GM23248 (cell line): ENCODE data around the gene PTPRD. TPM values are rescaled to one million over a fixed set of nuclear protein-coding genes. Genes with fewer than 3 reads are reported as not detected.

Experiments used
- DNase-seq: peaks from one replicate; pipeline ENCODE4 v3.0.0-alpha.2; 2015
- H2AFZ ChIP-seq: fragments of 200-600 bp; sonication (generic); 2 replicates; pipeline ENCODE4 v1.6.1; 2016; ENCODE audit warnings: antibody characterized with exemption
- H3F3A ChIP-seq: fragments of 200-600 bp; sonication (generic); 2 replicates; pipeline ENCODE4 v1.6.1; 2016; ENCODE audit warnings: mild to moderate bottlenecking, antibody characterized with exemption, mixed run types; ENCODE audit not compliant: insufficient read depth
- H3K27ac ChIP-seq: fragments of 200-600 bp; sonication (generic); 2 replicates; pipeline ENCODE4 v1.5.1; 2016; ENCODE audit warnings: mild to moderate bottlenecking
- H3K27me3 ChIP-seq: fragments of 200-600 bp; sonication (generic); replicated peaks from 2 replicates; pipeline ENCODE4 v1.6.1; 2016; ENCODE audit warnings: mild to moderate bottlenecking; ENCODE audit not compliant: insufficient read depth
- H3K36me3 ChIP-seq: fragments of 200-600 bp; sonication (generic); 2 replicates; pipeline ENCODE4 v1.6.1; 2016; ENCODE audit warnings: low read depth, mild to moderate bottlenecking
- H3K4me1 ChIP-seq: fragments of 200-600 bp; sonication (generic); 2 replicates; pipeline ENCODE4 v1.6.1; 2016; ENCODE audit warnings: mild to moderate bottlenecking; ENCODE audit not compliant: insufficient read depth
- H3K4me2 ChIP-seq: fragments of 200-600 bp; sonication (generic); one replicate; pipeline ENCODE4 v1.6.1; 2016; ENCODE audit warnings: mild to moderate bottlenecking; ENCODE audit not compliant: unreplicated experiment
- H3K4me3 ChIP-seq: fragments of 200-600 bp; sonication (generic); 2 replicates; pipeline ENCODE4 v1.5.1; 2016; ENCODE audit warnings: mild to moderate bottlenecking
- H3K79me2 ChIP-seq: fragments of 200-600 bp; sonication (generic); 2 replicates; pipeline ENCODE4 v1.6.1; 2016; ENCODE audit warnings: mild to moderate bottlenecking; ENCODE audit not compliant: insufficient read depth
- H3K9ac ChIP-seq: fragments of 200-600 bp; sonication (generic); 2 replicates; pipeline ENCODE4 v1.6.1; 2016; ENCODE audit warnings: mild to moderate bottlenecking
- H3K9me2 ChIP-seq: fragments of 200-600 bp; sonication (generic); 2 replicates; pipeline ENCODE4 v1.6.1; 2016; ENCODE audit warnings: mixed run types, mild to moderate bottlenecking, moderate library complexity; ENCODE audit not compliant: insufficient read depth
- H3K9me3 ChIP-seq: fragments of 200-600 bp; sonication (generic); one replicate; pipeline ENCODE4 v1.6.1; 2017; ENCODE audit warnings: low read depth
- H4K20me1 ChIP-seq: fragments of 200-600 bp; sonication (generic); 2 replicates; pipeline ENCODE4 v1.6.0; 2016; ENCODE audit not compliant: insufficient read depth
- EZH2 ChIP-seq: fragments of 200-600 bp; sonication (generic); IDR thresholded peaks from 2 replicates; pipeline ENCODE4 v1.6.1; 2018; ENCODE audit warnings: antibody characterized with exemption, mild to moderate bottlenecking; ENCODE audit not compliant: insufficient read depth, poor library complexity, severe bottlenecking
- EZH2phosphoT487 ChIP-seq: fragments of 200-600 bp; sonication (generic); IDR thresholded peaks from 2 replicates; pipeline ENCODE4 v1.6.1; 2018; ENCODE audit warnings: antibody characterized with exemption, moderate library complexity, mild to moderate bottlenecking, low read depth; ENCODE audit not compliant: insufficient read depth
- WGBS, 2 experiments: methylation state at CpG; one replicate each; pipeline ENCODE4 v1.1.6; 2015 to 2017; ENCODE audit warnings: low lambda C conversion rate in 2 of 2, low coverage in 1 of 2; ENCODE audit errors: missing lambda C conversion rate in 2 of 2; 5-methylcytosine and 5-hydroxymethylcytosine counted together
- in situ Hi-C: fragments of 300-500 bp; cut with MboI; formaldehyde crosslinking; loops from 2 replicates; pipeline ENCODE4 v1.15.0; 2020
- polyA plus RNA-seq: library from polyadenylated mRNA; unstranded; fragments of >200 nt; fragmentation: Nextera tagmentation; extraction: Ambion mirVana; gene quantifications from 2 replicates; pipeline ENCODE4 v1.2.1, GENCODE V29; 2016
- total RNA-seq: library from RNA; depleted of rRNA; stranded (reverse); fragments of >200 nt; shearing (Covaris generic); gene quantifications from 2 replicates; pipeline ENCODE4 v1.2.3, GENCODE V29; 2014

PTPRD gene
- total and polyA plus RNA-seq, 2 experiments from 2014 or later: 0.05 TPM; not detected in 1

GRCh38 chr9:9961934-9962333 is 650.9 kb downstream of the PTPRD start:
- H4K20me1 ChIP-seq: no peaks in the 10 kb centered on the region
- no peak overlapping the region for H2AFZ ChIP-seq
- DNase-seq: no peak
- H3K9me2 ChIP-seq: no peaks in the 10 kb centered on the region
- no peak overlapping the region for H3K9ac ChIP-seq
- no peaks in the 10 kb centered on the region for H3F3A ChIP-seq
- H3K4me1 ChIP-seq: no peaks in the 10 kb centered on the region
- no peaks in the 10 kb centered on the region for H3K27me3 ChIP-seq
- WGBS, 2 experiments: 11 to 37% methylated on average over 1 of the region's 1 CpG
- in situ Hi-C loops: no loop called here
- no peaks in the 10 kb centered on the region for H3K9me3 ChIP-seq
- H3K4me3 ChIP-seq: no peak overlapping the region
- H3K4me2 ChIP-seq: no peak overlapping the region
- H3K79me2 ChIP-seq: no peaks in the 10 kb centered on the region
- no peaks in the 10 kb centered on the region for H3K36me3 ChIP-seq
- no peak for TF ChIP-seq EZH2phosphoT487
- TF ChIP-seq EZH2: no peak
- H3K27ac ChIP-seq: no peak overlapping the region

DNA sequence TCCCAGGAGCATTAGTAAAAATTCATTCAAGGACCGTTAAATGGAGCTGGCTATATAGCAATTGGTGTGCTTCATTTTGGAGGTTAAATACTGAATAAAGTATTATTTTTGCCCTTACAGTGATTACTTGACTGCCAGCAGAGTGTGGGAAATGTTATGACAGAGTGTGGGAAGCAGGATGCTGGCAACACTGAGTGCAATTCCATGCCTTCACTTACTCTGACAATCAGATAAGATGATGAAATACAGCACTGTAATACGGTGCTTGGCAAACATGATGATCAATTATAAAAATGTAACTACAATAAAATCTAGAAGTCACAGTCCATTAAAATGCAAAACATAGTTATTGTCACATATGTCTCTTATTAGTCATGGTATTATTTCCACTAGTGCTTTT is 651.3 kb downstream of the PTPRD start:
- Histone ChIP-seq H3K9ac (no peak overlapping the region), H3K9me2 (no peaks in the 10 kb centered on the region), H3K27me3 (no peaks in the 10 kb centered on the region), H3F3A (no peaks in the 10 kb centered on the region), H3K4me2 (no peak overlapping the region), H3K79me2 (no peaks in the 10 kb centered on the region), H2AFZ (no peak overlapping the region), H4K20me1 (no peaks in the 10 kb centered on the region), H3K9me3 (no peaks in the 10 kb centered on the region), H3K27ac (no peak overlapping the region), H3K36me3 (no peaks in the 10 kb centered on the region), H3K4me1 (no peaks in the 10 kb centered on the region), H3K4me3 (no peak overlapping the region)
- no peak for DNase-seq
- no peak for TF ChIP-seq EZH2
- TF ChIP-seq EZH2phosphoT487: no peak
- WGBS, 2 experiments: 2 to 4% methylated on average over 2 of the region's 2 CpGs
- in situ Hi-C loops: no loop called here

DNA sequence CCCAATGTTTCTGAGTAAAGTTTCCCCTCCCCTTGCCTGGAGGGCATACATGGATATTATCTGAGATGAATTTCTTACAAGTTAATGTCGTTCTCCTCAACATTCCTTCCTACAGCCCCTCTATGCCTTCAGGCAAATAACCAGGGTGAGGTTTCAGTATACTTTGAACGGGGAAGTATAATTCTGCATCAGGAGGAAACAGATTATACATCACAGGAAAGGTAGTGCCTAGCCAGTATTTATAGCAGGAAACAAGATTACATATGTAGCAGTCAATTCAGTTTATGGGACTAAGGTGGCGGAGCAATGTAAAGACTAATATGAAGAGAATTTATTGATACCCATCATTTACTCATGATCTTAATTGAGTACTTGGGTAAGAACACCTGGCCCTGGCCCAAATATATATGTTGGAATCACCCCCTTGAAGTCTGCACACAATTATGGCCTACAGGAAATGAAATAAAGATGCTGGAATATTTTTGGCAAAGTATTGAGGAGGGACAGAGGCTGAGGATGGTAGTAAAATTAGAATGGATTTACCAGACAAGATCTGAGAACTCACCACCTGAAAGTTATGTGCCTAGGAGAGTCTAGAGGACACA is 661.1 kb downstream of the PTPRD start:
- no peaks in the 10 kb centered on the region for H3K79me2 ChIP-seq
- in situ Hi-C loops: no loop called here
- H3K27me3 ChIP-seq: no peaks in the 10 kb centered on the region
- H3F3A ChIP-seq: no peaks in the 10 kb centered on the region
- no peak overlapping the region for H3K4me3 ChIP-seq
- H3K9me2 ChIP-seq: no peaks in the 10 kb centered on the region
- WGBS, 2 experiments: 16 to 18% methylated on average over 3 of the region's 3 CpGs
- H3K9ac ChIP-seq: no peak overlapping the region
- no peak for DNase-seq
- no peaks in the 10 kb centered on the region for H3K4me1 ChIP-seq
- H3K27ac ChIP-seq: no peak overlapping the region
- no peaks in the 10 kb centered on the region for H3K9me3 ChIP-seq
- H4K20me1 ChIP-seq: no peaks in the 10 kb centered on the region
- no peak overlapping the region for H3K4me2 ChIP-seq
- H2AFZ ChIP-seq: no peak overlapping the region
- H3K36me3 ChIP-seq: no peaks in the 10 kb centered on the region
- no peak for TF ChIP-seq EZH2
- TF ChIP-seq EZH2phosphoT487: no peak

- Histone ChIP-seq H3K4me3 (no peak overlapping the region), H3K79me2 (no peaks in the 10 kb centered on the region), H4K20me1 (no peaks in the 10 kb centered on the region), H3K27ac (no peak overlapping the region), H3K9me3 (no peaks in the 10 kb centered on the region), H2AFZ (no peak overlapping the region), H3K9ac (no peak overlapping the region), H3K27me3 (no peaks in the 10 kb centered on the region), H3K9me2 (no peaks in the 10 kb centered on the region), H3K4me1 (no peaks in the 10 kb centered on the region), H3K4me2 (no peak overlapping the region), H3F3A (no peaks in the 10 kb centered on the region), H3K36me3 (no peaks in the 10 kb centered on the region)
- 56 to 63% methylated on average over 1 of the region's 1 CpG for WGBS, 2 experiments
- TF ChIP-seq EZH2phosphoT487 (no peak), EZH2 (no peak)
- peak; percentile 42 for DNase-seq
- in situ Hi-C loops: no loop called here
These were observed 662.0 kb downstream of the PTPRD start for GRCh38 chr9:9950813-9951212.
